ENCODE data around the gene LRRFIP1. TPM values are rescaled to one million over a fixed set of nuclear protein-coding genes. Genes with fewer than 3 reads are reported as not detected.

The LRRFIP1 gene
- total and polyA plus RNA-seq, 2 of the 13 experiments (the other 11 are each of a cell fraction or from before 2014, with no cell fraction given), result 15.9 to 40.5 TPM

DNA sequence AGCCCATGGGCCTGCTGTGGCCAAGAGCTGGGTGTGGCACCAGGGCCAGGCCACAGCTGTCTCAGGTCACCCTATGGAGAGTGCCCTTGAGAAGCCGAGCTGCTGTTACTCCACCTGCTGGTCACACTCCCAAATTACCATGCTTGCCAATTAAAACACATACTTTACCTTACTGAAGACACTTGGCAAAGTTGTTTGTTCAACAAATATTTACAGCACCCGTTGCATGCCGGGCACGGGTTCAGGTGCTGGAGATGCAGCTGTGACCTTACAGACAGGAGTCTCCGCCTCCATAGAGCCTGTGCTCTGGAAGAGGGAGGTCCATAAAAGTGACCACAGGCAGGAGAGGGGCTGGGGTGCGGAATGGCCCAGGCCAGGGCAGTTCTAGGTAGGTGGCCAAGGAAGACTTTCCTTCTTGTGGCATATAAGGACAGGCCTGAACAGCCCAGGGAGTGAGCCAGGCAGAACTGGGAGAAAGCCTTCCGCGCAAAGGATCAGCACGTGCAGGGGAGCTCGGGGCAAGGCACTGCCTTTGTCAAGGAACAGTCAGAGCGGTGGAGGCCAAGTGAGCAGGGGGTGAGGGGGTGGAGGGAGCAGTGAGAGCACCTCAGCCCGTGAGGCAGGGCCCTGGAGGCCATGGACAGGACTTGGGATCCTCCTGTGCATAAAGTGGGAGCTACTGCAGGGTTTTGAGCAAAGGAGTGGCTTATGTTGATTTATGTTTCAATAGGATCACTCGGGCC, 147.6 kb downstream of the LRRFIP1 start (continued):
- TF ChIP-seq PRPF4 (IDR thresholded peaks at IDR 0.05; ENCODE audit: low read depth, low read length, poor library complexity, severe bottlenecking) (no peak), FUBP1 (CRISPR knock-in tag; IDR thresholded peaks at IDR 0.05; ENCODE audit: borderline replicate concordance) (no peak), XBP1 (CRISPR knock-in tag; IDR thresholded peaks at IDR 0.05) (no peak), THYN1 (CRISPR knock-in tag; IDR thresholded peaks at IDR 0.05; ENCODE audit: borderline replicate concordance, low read depth) (no peak), AKAP8 (CRISPR knock-in tag; IDR thresholded peaks at IDR 0.05) (0 out of 2 replicates have a peak, but pooled peaks have one; percentile 44), TEF (CRISPR knock-in tag; IDR thresholded peaks at IDR 0.05) (no peak), SMYD3 (CRISPR knock-in tag; IDR thresholded peaks at IDR 0.05) (no peak), ZFX (CRISPR knock-in tag; IDR thresholded peaks at IDR 0.05; ENCODE audit: low read depth) (peak; percentile 33; the same call in 1 of the 2 replicates), NRL (CRISPR knock-in tag; IDR thresholded peaks at IDR 0.05; ENCODE audit: borderline replicate concordance) (0 out of 2 replicates have a peak, but pooled peaks have one; percentile 14), TBL1XR1 (IDR thresholded peaks at IDR 0.05; ENCODE audit: borderline replicate concordance, low read length, partially characterized antibody) (no peak), ZNF326 (CRISPR knock-in tag; IDR thresholded peaks at IDR 0.05; ENCODE audit: borderline replicate concordance) (no peak), ELK4 (CRISPR knock-in tag; IDR thresholded peaks at IDR 0.05; ENCODE audit: borderline replicate concordance) (no peak)
- TF ChIP-seq, protein P1, sequence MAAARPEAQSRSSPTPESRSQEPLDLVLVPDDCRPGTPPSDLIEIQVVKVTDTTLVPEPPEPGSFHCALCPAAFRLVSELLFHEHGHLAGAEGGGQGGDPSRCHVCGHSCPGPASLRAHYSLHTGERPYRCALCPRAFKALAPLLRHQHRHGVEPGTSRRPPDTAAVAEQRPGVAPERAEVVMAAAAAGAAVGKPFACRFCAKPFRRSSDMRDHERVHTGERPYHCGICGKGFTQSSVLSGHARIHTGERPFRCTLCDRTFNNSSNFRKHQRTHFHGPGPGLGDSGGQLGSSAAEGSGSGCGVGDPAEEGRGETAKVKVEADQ (CRISPR knock-in tag; IDR thresholded peaks at IDR 0.05; ENCODE audit: borderline replicate concordance), result no peak
- TF ChIP-seq, protein P2, sequence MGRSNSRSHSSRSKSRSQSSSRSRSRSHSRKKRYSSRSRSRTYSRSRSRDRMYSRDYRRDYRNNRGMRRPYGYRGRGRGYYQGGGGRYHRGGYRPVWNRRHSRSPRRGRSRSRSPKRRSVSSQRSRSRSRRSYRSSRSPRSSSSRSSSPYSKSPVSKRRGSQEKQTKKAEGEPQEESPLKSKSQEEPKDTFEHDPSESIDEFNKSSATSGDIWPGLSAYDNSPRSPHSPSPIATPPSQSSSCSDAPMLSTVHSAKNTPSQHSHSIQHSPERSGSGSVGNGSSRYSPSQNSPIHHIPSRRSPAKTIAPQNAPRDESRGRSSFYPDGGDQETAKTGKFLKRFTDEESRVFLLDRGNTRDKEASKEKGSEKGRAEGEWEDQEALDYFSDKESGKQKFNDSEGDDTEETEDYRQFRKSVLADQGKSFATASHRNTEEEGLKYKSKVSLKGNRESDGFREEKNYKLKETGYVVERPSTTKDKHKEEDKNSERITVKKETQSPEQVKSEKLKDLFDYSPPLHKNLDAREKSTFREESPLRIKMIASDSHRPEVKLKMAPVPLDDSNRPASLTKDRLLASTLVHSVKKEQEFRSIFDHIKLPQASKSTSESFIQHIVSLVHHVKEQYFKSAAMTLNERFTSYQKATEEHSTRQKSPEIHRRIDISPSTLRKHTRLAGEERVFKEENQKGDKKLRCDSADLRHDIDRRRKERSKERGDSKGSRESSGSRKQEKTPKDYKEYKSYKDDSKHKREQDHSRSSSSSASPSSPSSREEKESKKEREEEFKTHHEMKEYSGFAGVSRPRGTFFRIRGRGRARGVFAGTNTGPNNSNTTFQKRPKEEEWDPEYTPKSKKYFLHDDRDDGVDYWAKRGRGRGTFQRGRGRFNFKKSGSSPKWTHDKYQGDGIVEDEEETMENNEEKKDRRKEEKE (IDR thresholded peaks at IDR 0.05), result no peak
- TF ChIP-seq, protein P3, sequence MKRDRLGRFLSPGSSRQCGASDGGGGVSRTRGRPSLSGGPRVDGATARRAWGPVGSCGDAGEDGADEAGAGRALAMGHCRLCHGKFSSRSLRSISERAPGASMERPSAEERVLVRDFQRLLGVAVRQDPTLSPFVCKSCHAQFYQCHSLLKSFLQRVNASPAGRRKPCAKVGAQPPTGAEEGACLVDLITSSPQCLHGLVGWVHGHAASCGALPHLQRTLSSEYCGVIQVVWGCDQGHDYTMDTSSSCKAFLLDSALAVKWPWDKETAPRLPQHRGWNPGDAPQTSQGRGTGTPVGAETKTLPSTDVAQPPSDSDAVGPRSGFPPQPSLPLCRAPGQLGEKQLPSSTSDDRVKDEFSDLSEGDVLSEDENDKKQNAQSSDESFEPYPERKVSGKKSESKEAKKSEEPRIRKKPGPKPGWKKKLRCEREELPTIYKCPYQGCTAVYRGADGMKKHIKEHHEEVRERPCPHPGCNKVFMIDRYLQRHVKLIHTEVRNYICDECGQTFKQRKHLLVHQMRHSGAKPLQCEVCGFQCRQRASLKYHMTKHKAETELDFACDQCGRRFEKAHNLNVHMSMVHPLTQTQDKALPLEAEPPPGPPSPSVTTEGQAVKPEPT (CRISPR knock-in tag; IDR thresholded peaks at IDR 0.05; ENCODE audit: low read depth), result no peak
- TF ChIP-seq, protein P4, sequence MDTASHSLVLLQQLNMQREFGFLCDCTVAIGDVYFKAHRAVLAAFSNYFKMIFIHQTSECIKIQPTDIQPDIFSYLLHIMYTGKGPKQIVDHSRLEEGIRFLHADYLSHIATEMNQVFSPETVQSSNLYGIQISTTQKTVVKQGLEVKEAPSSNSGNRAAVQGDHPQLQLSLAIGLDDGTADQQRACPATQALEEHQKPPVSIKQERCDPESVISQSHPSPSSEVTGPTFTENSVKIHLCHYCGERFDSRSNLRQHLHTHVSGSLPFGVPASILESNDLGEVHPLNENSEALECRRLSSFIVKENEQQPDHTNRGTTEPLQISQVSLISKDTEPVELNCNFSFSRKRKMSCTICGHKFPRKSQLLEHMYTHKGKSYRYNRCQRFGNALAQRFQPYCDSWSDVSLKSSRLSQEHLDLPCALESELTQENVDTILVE (CRISPR knock-in tag; IDR thresholded peaks at IDR 0.05), result no peak

Data from HepG2 (cell line).